GM18526 (cell line): Measurements from ENCODE around the gene DIAPH3.

Experiments used
- POLR2A ChIP-seq: IDR thresholded peaks from 3 replicates; pipeline ENCODE4 v1.6.1; 2011; ENCODE audit not compliant: insufficient read length; ENCODE audit errors: extremely low read depth

DIAPH3 gene

GRCh38 chr13:60013166-60013565 is 150.6 kb downstream of the DIAPH3 start:
- TF ChIP-seq POLR2A = no peak

DNA sequence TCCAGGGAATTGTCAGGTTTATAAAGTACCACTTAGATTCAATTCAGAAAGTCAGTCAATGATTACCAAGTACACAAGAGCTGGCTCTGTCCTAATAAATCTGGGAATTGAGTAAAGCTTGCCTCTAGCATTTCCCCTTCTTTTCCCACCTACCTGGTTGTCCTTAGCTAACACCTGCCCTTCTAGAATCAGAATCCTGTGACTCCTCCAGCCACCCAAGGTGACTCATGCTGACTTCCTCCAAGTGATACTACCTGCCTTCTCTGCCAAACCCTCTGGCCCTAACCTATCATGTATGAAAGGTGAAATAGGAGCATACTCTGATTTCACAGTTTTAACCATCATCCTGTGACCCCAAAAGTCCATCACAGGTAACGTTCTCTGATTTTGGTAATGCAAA is 151.2 kb downstream of the DIAPH3 start:
- TF ChIP-seq POLR2A = no peak

GRCh38 chr13:60009300-60010253 is 154.2 kb downstream of the DIAPH3 start:
- no peak for TF ChIP-seq POLR2A

- TF ChIP-seq POLR2A = no peak
These were observed 161.8 kb downstream of the DIAPH3 start for GRCh38 chr13:60001889-60002288.

DNA sequence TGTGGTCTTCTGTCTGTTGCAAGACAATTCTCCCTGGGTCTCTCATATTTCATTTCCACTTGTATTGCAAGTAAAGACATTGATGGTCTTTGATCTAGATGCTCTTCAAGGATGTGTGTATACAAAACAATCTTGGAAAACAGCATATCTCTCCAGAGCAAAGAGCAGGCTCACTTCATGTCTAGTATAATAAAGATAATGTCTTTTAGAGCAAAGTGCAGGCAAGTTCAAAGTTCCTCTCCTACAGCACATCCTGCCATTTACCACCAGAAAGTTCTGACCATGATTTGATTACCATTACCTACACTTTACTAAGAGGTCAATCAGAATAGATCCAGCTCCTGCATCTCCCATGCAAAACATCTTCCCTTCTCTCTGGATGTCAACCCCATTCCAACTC is 162.8 kb downstream of the DIAPH3 start:
- TF ChIP-seq POLR2A = no peak

GRCh38 chr13:60000081-60000480 is 163.6 kb downstream of the DIAPH3 start:
- no peak for TF ChIP-seq POLR2A

DNA sequence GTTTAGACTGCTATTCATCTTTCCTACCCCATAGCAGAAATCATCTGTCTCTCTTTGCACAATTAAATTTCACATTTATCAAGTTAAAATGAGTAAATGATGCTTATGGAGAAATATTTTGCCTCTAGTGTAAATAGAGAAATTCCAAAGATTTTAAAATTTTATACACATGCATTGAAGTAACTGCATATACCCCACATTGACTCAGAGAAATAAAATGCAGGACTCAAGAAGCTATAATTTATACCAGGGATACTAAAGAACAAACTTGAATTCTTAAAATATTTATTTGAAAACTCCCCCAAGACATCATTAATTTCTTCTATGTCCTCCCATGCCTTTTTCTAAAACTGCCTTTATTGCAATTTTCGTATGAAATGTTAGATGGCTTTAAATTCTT is 165.8 kb downstream of the DIAPH3 start:
- TF ChIP-seq POLR2A = no peak

DNA sequence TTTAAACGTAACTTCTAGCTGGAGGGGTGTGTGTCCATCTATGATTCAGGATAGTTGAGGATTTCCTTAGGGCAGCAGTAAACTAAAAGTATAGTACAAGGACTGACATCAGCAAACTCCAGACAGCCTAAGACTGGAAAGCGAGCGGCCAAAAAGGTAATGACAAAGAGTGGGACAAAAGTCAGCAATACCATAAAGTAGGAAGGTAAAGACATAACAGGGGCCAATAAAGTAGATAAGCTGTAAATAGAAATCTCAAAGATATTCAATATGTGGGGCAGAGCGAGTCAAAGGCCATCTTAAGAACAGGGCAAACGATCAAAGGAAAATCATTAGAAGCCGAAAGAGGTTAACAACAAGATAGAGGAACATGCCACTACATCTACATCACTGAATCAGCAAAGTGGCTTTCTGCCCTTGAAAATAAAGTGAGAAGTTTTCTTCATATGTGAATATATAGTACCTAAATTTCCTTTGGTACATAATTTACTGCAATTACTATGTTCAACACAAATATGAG is 167.2 kb downstream of the DIAPH3 start:
- TF ChIP-seq POLR2A = no peak

GRCh38 chr13:59991395-59991794 is 172.3 kb downstream of the DIAPH3 start:
- TF ChIP-seq POLR2A = no peak

DNA sequence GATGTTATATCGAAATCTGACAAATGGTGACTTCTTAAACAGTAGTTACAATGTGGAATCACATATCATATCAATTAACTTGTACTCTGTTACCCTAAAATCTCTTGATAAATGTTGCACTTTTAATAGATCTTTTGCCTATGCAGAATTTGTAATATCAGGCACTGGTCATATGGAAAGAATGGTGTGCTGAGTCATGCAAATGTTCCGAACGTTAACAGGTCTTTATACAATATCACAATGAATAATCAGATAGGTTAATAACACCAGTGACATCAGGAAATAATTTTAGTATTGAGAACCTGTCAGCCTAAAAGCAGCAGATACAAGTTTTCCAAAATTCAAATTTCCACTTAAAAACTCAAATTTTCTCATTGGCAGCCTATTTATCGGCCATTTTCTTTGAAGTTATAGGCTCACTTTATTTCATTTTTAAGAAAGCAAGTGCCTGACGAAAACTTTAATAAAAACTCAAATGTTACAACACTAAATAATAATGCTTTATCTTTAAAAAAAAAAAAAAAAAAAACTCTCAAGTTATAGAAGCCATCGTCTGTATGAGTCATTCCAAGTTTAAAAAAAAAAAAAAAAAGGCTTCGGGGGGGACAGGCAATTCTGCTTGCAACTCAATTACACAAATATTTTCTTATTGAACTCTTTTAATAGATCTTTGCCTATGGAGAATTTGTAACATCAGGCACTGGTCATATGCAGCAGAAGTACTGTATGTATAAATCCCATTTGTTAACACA is 180.9 kb downstream of the DIAPH3 start:
- no peak for TF ChIP-seq POLR2A

- TF ChIP-seq POLR2A = no peak
These were observed 184.1 kb downstream of the DIAPH3 start for GRCh38 chr13:59979589-59979988.

GRCh38 chr13:59978862-59979261 is 184.9 kb downstream of the DIAPH3 start:
- no peak for TF ChIP-seq POLR2A

- TF ChIP-seq POLR2A = no peak
These were observed 186.9 kb downstream of the DIAPH3 start for GRCh38 chr13:59976856-59977255.

GRCh38 chr13:59975807-59976435 is 187.8 kb downstream of the DIAPH3 start:
- no peak for TF ChIP-seq POLR2A

- TF ChIP-seq POLR2A = no peak
These were observed 192.9 kb downstream of the DIAPH3 start for GRCh38 chr13:59970847-59971246.
